HCT116 (cell line): ENCODE results near the gene ARSG.
"Not testable (repeated sequence)": the region's sequence is repeated elsewhere in the genome, so short reads cannot be mapped to it uniquely, and the experiment has no call there.

Experiments
- ATF3 ChIP-seq: IDR thresholded peaks from 2 replicates; pipeline ENCODE4 v1.6.1; 2012
- CTCF ChIP-seq, 3 experiments: fragments of 200-600 bp in 1 of 3; sonication (generic) in 1 of 3; IDR thresholded peaks in 2 of 3; conservative IDR thresholded peaks in 1 of 3; 2 replicates each; pipeline ENCODE4 v1.5.1; 2012 to 2017; ENCODE audit warnings: low read depth in 2 of 3, low read length in 2 of 3, antibody characterized with exemption in 1 of 3, borderline replicate concordance in 1 of 3, control low read depth in 1 of 3, mild to moderate bottlenecking in 1 of 3, mixed read lengths in 1 of 3, mixed run types in 1 of 3, moderate library complexity in 1 of 3; ENCODE audit not compliant: insufficient read depth in 1 of 3
- EZH2phosphoT487 ChIP-seq: fragments of 200-600 bp; IDR thresholded peaks from 2 replicates; pipeline ENCODE4 v1.6.1; 2018; ENCODE audit warnings: antibody characterized with exemption, borderline replicate concordance
- MAX ChIP-seq: IDR thresholded peaks from 2 replicates; pipeline ENCODE4 v1.6.1; 2012
- POLR2A ChIP-seq: IDR thresholded peaks from 2 replicates; pipeline ENCODE4 v1.7.0; 2011; ENCODE audit warnings: borderline replicate concordance; ENCODE audit not compliant: insufficient read depth, insufficient read length; ENCODE audit errors: extremely low read depth
- POLR2AphosphoS5 ChIP-seq: IDR thresholded peaks from 2 replicates; pipeline ENCODE4 v1.6.1; 2011; ENCODE audit warnings: mild to moderate bottlenecking, low read depth, low read length, moderate library complexity
- RAD21 ChIP-seq: IDR thresholded peaks from 2 replicates; pipeline ENCODE4 v1.6.1; 2012; ENCODE audit warnings: low read depth, mild to moderate bottlenecking
- TCF7L2 ChIP-seq: IDR thresholded peaks from 2 replicates; pipeline ENCODE4 v1.7.0; 2011; ENCODE audit warnings: borderline replicate concordance, inconsistent platforms; ENCODE audit not compliant: insufficient read depth, insufficient read length; ENCODE audit errors: extremely low read depth
- ZFX ChIP-seq: fragments of 450-650 bp; IDR thresholded peaks from 2 replicates; pipeline ENCODE4 v1.6.1; 2017

GRCh38 chr17:68414901-68415300, 123.6 kb downstream of the ARSG start:
- TF ChIP-seq ZFX; ATF3; POLR2AphosphoS5; CTCF (IDR thresholded peaks at IDR 0.05 in 2 of 3, conservative IDR thresholded peaks at IDR 0.05 in 1 of 3; ENCODE audit: borderline replicate concordance in 1 of 3, insufficient read depth in 1 of 3, low read depth in 2 of 3, low read length in 2 of 3); MAX; TCF7L2; RAD21; POLR2A; EZH2phosphoT487: not testable (repeated sequence)
